ENCODE measurements around the gene RAB11FIP4. TPM values are rescaled to one million over a fixed set of nuclear protein-coding genes. Genes with fewer than 3 reads are reported as not detected.

RAB11FIP4 gene
- total and polyA plus RNA-seq, 2 experiments from 2014 or later, result 0.22 to 0.40 TPM

- Histone ChIP-seq H2AFZ (no peak overlapping the region), H3F3A (ENCODE audit: insufficient read depth) (no peaks in the 10 kb centered on the region), H3K4me1 (ENCODE audit: insufficient read depth) (no peaks in the 10 kb centered on the region), H4K20me1 (ENCODE audit: insufficient read depth) (no peaks in the 10 kb centered on the region), H3K9ac (no peak overlapping the region), H3K79me2 (ENCODE audit: insufficient read depth) (no peaks in the 10 kb centered on the region), H3K36me3 (ENCODE audit: low read depth) (no peaks in the 10 kb centered on the region), H3K9me2 (ENCODE audit: insufficient read depth) (no peaks in the 10 kb centered on the region), H3K4me2 (ENCODE audit: unreplicated experiment) (no peak overlapping the region), H3K4me3 (no peak overlapping the region), H3K9me3 (ENCODE audit: low read depth) (no peaks in the 10 kb centered on the region), H3K27me3 (replicated peaks; ENCODE audit: insufficient read depth) (peaks cover 16% of the 10 kb centered on the region; the same call in 1 of the 2 replicates), H3K27ac (no peak overlapping the region)
- WGBS, 2 experiments (ENCODE audit: low coverage in 1 of 2, low lambda C conversion rate in 2 of 2, missing lambda C conversion rate in 2 of 2), result 86 to 88% methylated on average over 14 of the region's 14 CpGs
- TF ChIP-seq EZH2 (IDR thresholded peaks at IDR 0.05; ENCODE audit: insufficient read depth, poor library complexity, severe bottlenecking), result no peak
- TF ChIP-seq EZH2phosphoT487 (IDR thresholded peaks at IDR 0.05; ENCODE audit: insufficient read depth, low read depth), result no peak
- no peak for DNase-seq
- in situ Hi-C loops (cut with MboI), result no loop called here
These were observed 80.7 kb downstream of the RAB11FIP4 start for GRCh38 chr17:31472137-31472536.

- Histone ChIP-seq H3K4me2 (ENCODE audit: unreplicated experiment) (no peak overlapping the region), H3F3A (ENCODE audit: insufficient read depth) (no peaks in the 10 kb centered on the region), H4K20me1 (ENCODE audit: insufficient read depth) (no peaks in the 10 kb centered on the region), H3K9me3 (ENCODE audit: low read depth) (no peaks in the 10 kb centered on the region), H3K4me3 (no peak overlapping the region), H3K9ac (no peak overlapping the region), H2AFZ (no peak overlapping the region), H3K4me1 (ENCODE audit: insufficient read depth) (no peaks in the 10 kb centered on the region), H3K27ac (no peak overlapping the region), H3K9me2 (ENCODE audit: insufficient read depth) (no peaks in the 10 kb centered on the region), H3K36me3 (ENCODE audit: low read depth) (no peaks in the 10 kb centered on the region), H3K79me2 (ENCODE audit: insufficient read depth) (no peaks in the 10 kb centered on the region), H3K27me3 (replicated peaks; ENCODE audit: insufficient read depth) (peaks cover 31% of the 10 kb centered on the region; the same call in 1 of the 2 replicates)
- 56% methylated on average over 16 of the region's 16 CpGs for WGBS, 2 experiments (ENCODE audit: low coverage in 1 of 2, low lambda C conversion rate in 2 of 2, missing lambda C conversion rate in 2 of 2)
- TF ChIP-seq EZH2 (IDR thresholded peaks at IDR 0.05; ENCODE audit: insufficient read depth, poor library complexity, severe bottlenecking) (no peak), EZH2phosphoT487 (IDR thresholded peaks at IDR 0.05; ENCODE audit: insufficient read depth, low read depth) (no peak)
- in situ Hi-C loops (cut with MboI), result no loop called here
- no peak for DNase-seq
These were observed 84.1 kb downstream of the RAB11FIP4 start for GRCh38 chr17:31475378-31476162.

- Histone ChIP-seq H3K36me3 (ENCODE audit: low read depth) (no peaks in the 10 kb centered on the region), H3K27ac (no peak overlapping the region), H3K9me3 (ENCODE audit: low read depth) (no peaks in the 10 kb centered on the region), H3K27me3 (replicated peaks; ENCODE audit: insufficient read depth) (peaks cover 43% of the 10 kb centered on the region), H3K9ac (no peak overlapping the region), H3K4me2 (ENCODE audit: unreplicated experiment) (no peak overlapping the region), H3K79me2 (ENCODE audit: insufficient read depth) (no peaks in the 10 kb centered on the region), H3K4me3 (no peak overlapping the region), H4K20me1 (ENCODE audit: insufficient read depth) (no peaks in the 10 kb centered on the region), H3F3A (ENCODE audit: insufficient read depth) (no peaks in the 10 kb centered on the region), H2AFZ (no peak overlapping the region), H3K9me2 (ENCODE audit: insufficient read depth) (no peaks in the 10 kb centered on the region), H3K4me1 (ENCODE audit: insufficient read depth) (no peaks in the 10 kb centered on the region)
- DNase-seq, result no peak
- in situ Hi-C loops (cut with MboI), result no loop called here
- TF ChIP-seq EZH2phosphoT487 (IDR thresholded peaks at IDR 0.05; ENCODE audit: insufficient read depth, low read depth), result no peak
- TF ChIP-seq EZH2 (IDR thresholded peaks at IDR 0.05; ENCODE audit: insufficient read depth, poor library complexity, severe bottlenecking), result no peak
- 56 to 60% methylated on average over 13 to 16 of the region's 16 CpGs for WGBS, 2 experiments (ENCODE audit: low coverage in 1 of 2, low lambda C conversion rate in 2 of 2, missing lambda C conversion rate in 2 of 2)
These were observed 85.3 kb downstream of the RAB11FIP4 start for GRCh38 chr17:31476525-31477416.

GRCh38 chr17:31477417-31478055, 86.1 kb downstream of the RAB11FIP4 start:
- no peaks in the 10 kb centered on the region for H4K20me1 ChIP-seq (ENCODE audit: insufficient read depth)
- DNase-seq, result no peak
- no peaks in the 10 kb centered on the region for H3K36me3 ChIP-seq (ENCODE audit: low read depth)
- no peaks in the 10 kb centered on the region for H3K79me2 ChIP-seq (ENCODE audit: insufficient read depth)
- 76% methylated on average over 14 of the region's 14 CpGs for WGBS, 2 experiments (ENCODE audit: low coverage in 1 of 2, low lambda C conversion rate in 2 of 2, missing lambda C conversion rate in 2 of 2)
- H3K4me1 ChIP-seq (ENCODE audit: insufficient read depth), result no peaks in the 10 kb centered on the region
- H3K4me3 ChIP-seq, result no peak overlapping the region
- no peak for TF ChIP-seq EZH2 (IDR thresholded peaks at IDR 0.05; ENCODE audit: insufficient read depth, poor library complexity, severe bottlenecking)
- no peak for TF ChIP-seq EZH2phosphoT487 (IDR thresholded peaks at IDR 0.05; ENCODE audit: insufficient read depth, low read depth)
- peaks cover 48% of the 10 kb centered on the region for H3K27me3 ChIP-seq (replicated peaks; ENCODE audit: insufficient read depth)
- H3F3A ChIP-seq (ENCODE audit: insufficient read depth), result no peaks in the 10 kb centered on the region
- H3K4me2 ChIP-seq (ENCODE audit: unreplicated experiment), result no peak overlapping the region
- no peaks in the 10 kb centered on the region for H3K9me3 ChIP-seq (ENCODE audit: low read depth)
- H3K9me2 ChIP-seq (ENCODE audit: insufficient read depth), result no peaks in the 10 kb centered on the region
- H3K27ac ChIP-seq, result no peak overlapping the region
- H3K9ac ChIP-seq, result no peak overlapping the region
- no peak overlapping the region for H2AFZ ChIP-seq
- in situ Hi-C loops (cut with MboI), result no loop called here
